B cell (primary cell): ENCODE measurements around the gene AP3D1.

ENCODE experiments used
- EZH2 ChIP-seq: IDR thresholded peaks from 2 replicates; pipeline ENCODE4 v1.6.1; 2012; ENCODE audit warnings: borderline replicate concordance, low read depth, mild to moderate bottlenecking, moderate library complexity, low read length; ENCODE audit not compliant: insufficient read depth, poor library complexity, severe bottlenecking
- TF ChIP-seq, protein P1 (sequence below): fragments of 200-600 bp; IDR thresholded peaks from one replicate; pipeline ENCODE4 v1.8.0; 2022; ENCODE audit warnings: antibody characterized with exemption, mild to moderate bottlenecking

DNA sequence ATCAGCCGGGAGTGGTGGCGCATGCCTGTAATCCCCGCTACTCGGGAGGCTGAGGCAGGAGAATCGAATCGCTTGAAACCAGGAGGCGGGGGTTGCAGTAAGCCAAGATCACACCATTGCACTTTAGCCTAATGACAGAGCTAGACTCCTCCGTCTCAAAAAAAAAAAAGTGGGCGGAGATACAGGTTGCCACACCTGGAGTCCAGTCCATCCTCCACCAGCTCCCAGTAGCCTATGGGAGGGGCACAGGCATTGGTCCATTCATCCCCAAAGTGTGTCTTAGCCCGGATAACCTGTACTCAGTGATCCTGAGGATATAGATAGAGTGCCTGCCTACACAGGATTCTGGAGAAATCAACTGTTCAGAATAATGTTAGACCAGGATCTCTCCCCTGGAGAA lies 9.0 kb upstream of the AP3D1 start:
- TF ChIP-seq, protein P1, sequence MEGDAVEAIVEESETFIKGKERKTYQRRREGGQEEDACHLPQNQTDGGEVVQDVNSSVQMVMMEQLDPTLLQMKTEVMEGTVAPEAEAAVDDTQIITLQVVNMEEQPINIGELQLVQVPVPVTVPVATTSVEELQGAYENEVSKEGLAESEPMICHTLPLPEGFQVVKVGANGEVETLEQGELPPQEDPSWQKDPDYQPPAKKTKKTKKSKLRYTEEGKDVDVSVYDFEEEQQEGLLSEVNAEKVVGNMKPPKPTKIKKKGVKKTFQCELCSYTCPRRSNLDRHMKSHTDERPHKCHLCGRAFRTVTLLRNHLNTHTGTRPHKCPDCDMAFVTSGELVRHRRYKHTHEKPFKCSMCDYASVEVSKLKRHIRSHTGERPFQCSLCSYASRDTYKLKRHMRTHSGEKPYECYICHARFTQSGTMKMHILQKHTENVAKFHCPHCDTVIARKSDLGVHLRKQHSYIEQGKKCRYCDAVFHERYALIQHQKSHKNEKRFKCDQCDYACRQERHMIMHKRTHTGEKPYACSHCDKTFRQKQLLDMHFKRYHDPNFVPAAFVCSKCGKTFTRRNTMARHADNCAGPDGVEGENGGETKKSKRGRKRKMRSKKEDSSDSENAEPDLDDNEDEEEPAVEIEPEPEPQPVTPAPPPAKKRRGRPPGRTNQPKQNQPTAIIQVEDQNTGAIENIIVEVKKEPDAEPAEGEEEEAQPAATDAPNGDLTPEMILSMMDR, result no peak
- no peak for TF ChIP-seq EZH2
